Liver (tissue), 9 donors: ENCODE results near the gene PPP4C. TPM values are rescaled to one million over a fixed set of nuclear protein-coding genes. Genes with fewer than 3 reads are reported as not detected.

Experiments used
- DNase-seq: peaks from one replicate; pipeline ENCODE4 v3.0.0-alpha.2; 2017; ENCODE audit warnings: low spot score
- H3K27ac ChIP-seq, 2 donors: one replicate each; pipeline ENCODE4 v1.7.0; 2013; ENCODE audit warnings: inconsistent platforms in 2 of 2, low read length in 2 of 2, control low read depth in 1 of 2, low read depth in 1 of 2, mild to moderate bottlenecking in 1 of 2
- H3K27me3 ChIP-seq, 4 donors: one replicate each; pipeline versions ENCODE4 v1.6.1 to v1.7.0; 2013; ENCODE audit warnings: low read length in 3 of 4, inconsistent platforms in 1 of 4, mild to moderate bottlenecking in 1 of 4, moderate library complexity in 1 of 4; ENCODE audit not compliant: control insufficient read depth in 4 of 4, insufficient read depth in 4 of 4
- H3K36me3 ChIP-seq, 4 donors: one replicate each; pipeline versions ENCODE4 v1.6.1 to v1.7.0; 2013; ENCODE audit warnings: low read length in 3 of 4, mild to moderate bottlenecking in 3 of 4, low read depth in 1 of 4, moderate library complexity in 1 of 4; ENCODE audit not compliant: control insufficient read depth in 4 of 4, insufficient read depth in 3 of 4
- H3K4me1 ChIP-seq, 4 donors: one replicate each; pipeline versions ENCODE4 v1.6.1 to v1.7.0; 2013; ENCODE audit warnings: low read length in 3 of 4, mild to moderate bottlenecking in 3 of 4, moderate library complexity in 1 of 4; ENCODE audit not compliant: control insufficient read depth in 4 of 4, insufficient read depth in 4 of 4
- H3K4me3 ChIP-seq, 3 donors: one replicate each; pipeline versions ENCODE4 v1.6.1 to v1.7.0; 2013; ENCODE audit warnings: low read length in 3 of 3, control low read depth in 1 of 3, low read depth in 1 of 3, mild to moderate bottlenecking in 1 of 3
- H3K9ac ChIP-seq, 2 donors: one replicate each; pipeline ENCODE4 v1.7.0; 2013; ENCODE audit warnings: low read length in 2 of 2, mild to moderate bottlenecking in 2 of 2, moderate library complexity in 2 of 2, control low read depth in 1 of 2, low read depth in 1 of 2
- H3K9me3 ChIP-seq, 4 donors: one replicate each; pipeline versions ENCODE4 v1.6.1 to v1.7.0; 2013; ENCODE audit warnings: low read length in 3 of 4; ENCODE audit not compliant: control insufficient read depth in 4 of 4
- ATF3 ChIP-seq: IDR thresholded peaks from 2 replicates; pipeline ENCODE4 v1.6.1; 2016; ENCODE audit warnings: antibody characterized with exemption
- CTCF ChIP-seq: fragments of 150-350 bp; IDR thresholded peaks from 2 replicates; pipeline ENCODE4 v1.5.1; 2017; ENCODE audit warnings: improper control_type of control experiment, low read depth, low read length; ENCODE audit not compliant: missing input control
- FOXA1 ChIP-seq: IDR thresholded peaks from 2 replicates; pipeline ENCODE4 v1.6.1; 2016; ENCODE audit warnings: antibody characterized with exemption
- FOXA2 ChIP-seq: IDR thresholded peaks from 2 replicates; pipeline ENCODE4 v1.6.1; 2016; ENCODE audit warnings: antibody characterized with exemption
- HNF4A ChIP-seq, 2 donors: conservative IDR thresholded peaks; 2 replicates each; pipeline ENCODE4 v1.6.1; 2016; ENCODE audit warnings: antibody characterized with exemption in 2 of 2, mild to moderate bottlenecking in 2 of 2
- HNF4G ChIP-seq: IDR thresholded peaks from 2 replicates; pipeline ENCODE4 v1.6.1; 2016; ENCODE audit warnings: antibody characterized with exemption
- MAX ChIP-seq: IDR thresholded peaks from 2 replicates; pipeline ENCODE4 v1.6.1; 2016; ENCODE audit warnings: antibody characterized with exemption
- RAD21 ChIP-seq, 2 donors: IDR thresholded peaks; 2 replicates each; pipeline ENCODE4 v1.6.1; 2016; ENCODE audit warnings: antibody characterized with exemption in 2 of 2, mild to moderate bottlenecking in 2 of 2
- REST ChIP-seq: IDR thresholded peaks from 2 replicates; pipeline ENCODE4 v1.6.1; 2016; ENCODE audit warnings: antibody characterized with exemption, mild to moderate bottlenecking
- RXRA ChIP-seq, 2 donors: IDR thresholded peaks; 2 replicates each; pipeline ENCODE4 v1.6.1; 2017 to 2018; ENCODE audit warnings: antibody characterized with exemption in 2 of 2, mild to moderate bottlenecking in 1 of 2
- SP1 ChIP-seq: IDR thresholded peaks from 2 replicates; pipeline ENCODE4 v1.6.1; 2018; ENCODE audit warnings: antibody characterized with exemption, mild to moderate bottlenecking
- TAF1 ChIP-seq: conservative IDR thresholded peaks from 2 replicates; pipeline ENCODE4 v1.6.1; 2016; ENCODE audit warnings: antibody characterized with exemption, mild to moderate bottlenecking
- YY1 ChIP-seq: IDR thresholded peaks from 2 replicates; pipeline ENCODE4 v1.6.1; 2016; ENCODE audit warnings: antibody characterized with exemption, mild to moderate bottlenecking
- ZBTB33 ChIP-seq: IDR thresholded peaks from 2 replicates; pipeline ENCODE4 v1.6.1; 2016; ENCODE audit warnings: antibody characterized with exemption
- WGBS: extraction: QIAGEN DNeasy Blood & Tissue Kit; methylation state at CpG from one replicate; pipeline ENCODE4 v1.1.7; 2013; 5-methylcytosine and 5-hydroxymethylcytosine counted together
- polyA plus RNA-seq, 2 donors: library from polyadenylated mRNA; stranded (reverse) in 1 of 2; unstranded in 1 of 2; fragments of 200-250 nt in 1 of 2; fragments of >200 nt in 1 of 2; fragmentation: Nextera tagmentation in 1 of 2; extraction: Ambion mirVana in 1 of 2; gene quantifications; one replicate each; pipeline versions ENCODE4 v1.2.1 to v1.2.3, GENCODE V29; 2013 to 2015
- total RNA-seq, 2 donors: library from RNA; depleted of rRNA; stranded (reverse); fragments of >200 nt; gene quantifications; one replicate each; pipeline ENCODE4 v1.2.3, GENCODE V29; 2014
- donor health status: healthy.
- donor health status: healthy.
- donor health status: healthy.
- donor health status: healthy.
- donor health status: healthy.

The PPP4C gene
- total and polyA plus RNA-seq, 4 donors = 49.7 to 79.6 (median 62.5) TPM

- no peak for TF ChIP-seq RXRA (IDR thresholded peaks at IDR 0.05)
- no peak for TF ChIP-seq CTCF
- no peak for TF ChIP-seq ZBTB33
- no peak for TF ChIP-seq TAF1
- TF ChIP-seq MAX = no peak
- no peak for TF ChIP-seq REST
- no peak for TF ChIP-seq SP1
- no peak for TF ChIP-seq YY1
- no peak for TF ChIP-seq FOXA1
- no peak for TF ChIP-seq HNF4A (conservative IDR thresholded peaks at IDR 0.05)
- no peak for TF ChIP-seq HNF4G
- no peak for TF ChIP-seq ATF3
- TF ChIP-seq RAD21 (IDR thresholded peaks at IDR 0.05) = no peak
- H3K9me3 ChIP-seq = no peaks in the 10 kb centered on the region
- no peaks in the 10 kb centered on the region for H3K36me3 ChIP-seq
- 92% methylated on average over 4 of the region's 4 CpGs for WGBS
- DNase-seq = no peak
- no peak overlapping the region for H3K4me3 ChIP-seq
- peaks cover 0 to 8% (median 3%) of the 10 kb centered on the region in 4 donors for H3K4me1 ChIP-seq
- H3K27ac ChIP-seq = no peak overlapping the region
- H3K9ac ChIP-seq = no peak overlapping the region
- H3K27me3 ChIP-seq = no peaks in the 10 kb centered on the region
These were observed 15.4 kb upstream of the PPP4C start for GRCh38 chr16:30060346-30060745.

- no peaks in the 10 kb centered on the region for H3K9me3 ChIP-seq
- peaks cover 0 to 8% (median 3%) of the 10 kb centered on the region in 4 donors for H3K4me1 ChIP-seq
- no peaks in the 10 kb centered on the region for H3K27me3 ChIP-seq
- WGBS = 89% methylated on average over 2 of the region's 2 CpGs
- H3K4me3 ChIP-seq = no peak overlapping the region
- no peak overlapping the region for H3K27ac ChIP-seq
- no peak overlapping the region for H3K9ac ChIP-seq
- DNase-seq = no peak
- no peak for TF ChIP-seq FOXA2
- H3K36me3 ChIP-seq = no peaks in the 10 kb centered on the region
These were observed 14.8 kb upstream of the PPP4C start for GRCh38 chr16:30060836-30061554.
